SK-N-SH (cell line): ENCODE measurements around the gene TRAPPC6A. TPM values are rescaled to one million over a fixed set of nuclear protein-coding genes. Genes with fewer than 3 reads are reported as not detected.

Experiments
- CTCF ChIA-PET: fragments of 300-600, 350-600 bp; formaldehyde crosslinking; extraction: SDS; loops from one replicate; lab custom pipeline; 2021; lab: Yijun Ruan, JAX
- POLR2A ChIA-PET: fragments of 350-600 bp; sonication (Branson Sonifier 250); formaldehyde crosslinking; extraction: SDS; loops from one replicate; lab custom pipeline; 2020; ENCODE audit warnings: antibody characterized with exemption, inconsistent platforms; lab: Yijun Ruan, JAX
- DNase-seq: peaks from one replicate; pipeline ENCODE4 v3.0.0; 2012
- H2AFZ ChIP-seq: fragments of 200-600 bp; sonication (generic); 2 replicates; pipeline ENCODE4 v1.8.1; 2016; ENCODE audit warnings: antibody characterized with exemption, mild to moderate bottlenecking, low read depth
- H3F3A ChIP-seq: fragments of 200-600 bp; sonication (generic); replicated peaks from 2 replicates; pipeline ENCODE3; 2016; ENCODE audit warnings: antibody characterized with exemption, mild to moderate bottlenecking; ENCODE audit not compliant: insufficient read depth
- H3K27ac ChIP-seq, 2 experiments: fragments of 200-500 bp in 1 of 2; fragments of 200-600 bp in 1 of 2; sonication (Bioruptor generic) in 1 of 2; sonication (generic), shearing (Covaris generic) in 1 of 2; 2 replicates each; pipeline versions ENCODE4 v1.5.1 to v1.6.1; 2014 to 2016; ENCODE audit warnings: low read depth in 2 of 2, inconsistent platforms in 1 of 2, low read length in 1 of 2, mild to moderate bottlenecking in 1 of 2, mixed read lengths in 1 of 2
- H3K27me3 ChIP-seq: fragments of 200-600 bp; sonication (generic), shearing (Covaris generic); 2 replicates; pipeline ENCODE4 v1.6.1; 2016; ENCODE audit warnings: mixed run types; ENCODE audit not compliant: insufficient read depth
- H3K36me3 ChIP-seq, 2 experiments: fragments of 200-500 bp in 1 of 2; fragments of 200-600 bp in 1 of 2; sonication (Bioruptor generic) in 1 of 2; sonication (generic) in 1 of 2; replicated peaks in 1 of 2; 2 replicates each; pipeline versions ENCODE3 to v1.5.1; 2014 to 2016; ENCODE audit warnings: low read length in 1 of 2, mild to moderate bottlenecking in 1 of 2; ENCODE audit not compliant: insufficient read depth in 2 of 2, control insufficient read depth in 1 of 2
- H3K4me1 ChIP-seq, 2 experiments: fragments of 200-500 bp in 1 of 2; fragments of 200-600 bp in 1 of 2; sonication (Bioruptor generic) in 1 of 2; sonication (generic), shearing (Covaris generic) in 1 of 2; 2 replicates each; pipeline versions ENCODE4 v1.5.1 to v1.6.1; 2014 to 2016; ENCODE audit warnings: low read depth in 1 of 2, low read length in 1 of 2, mixed run types in 1 of 2; ENCODE audit not compliant: insufficient read depth in 2 of 2, control insufficient read depth in 1 of 2
- H3K4me2 ChIP-seq: fragments of 200-600 bp; sonication (generic), shearing (Covaris generic); 2 replicates; pipeline ENCODE4 v1.6.1; 2017; ENCODE audit warnings: mixed run types
- H3K4me3 ChIP-seq, 2 experiments: fragments of 200-500 bp in 1 of 2; fragments of 200-600 bp in 1 of 2; sonication (Bioruptor generic) in 1 of 2; sonication (generic), shearing (Covaris generic) in 1 of 2; 2 replicates each; pipeline versions ENCODE4 v1.5.1 to v1.8.1; 2014 to 2016; ENCODE audit warnings: low read depth in 2 of 2, inconsistent platforms in 1 of 2, low read length in 1 of 2, mild to moderate bottlenecking in 1 of 2, mixed read lengths in 1 of 2, moderate library complexity in 1 of 2
- H3K79me2 ChIP-seq: fragments of 200-600 bp; sonication (generic); 2 replicates; pipeline ENCODE4 v1.8.1; 2017; ENCODE audit warnings: mild to moderate bottlenecking; ENCODE audit not compliant: insufficient read depth
- H3K9ac ChIP-seq: fragments of 200-600 bp; sonication (generic); 2 replicates; pipeline ENCODE4 v1.6.1; 2017; ENCODE audit warnings: mixed run types
- H3K9me2 ChIP-seq: fragments of 200-600 bp; sonication (generic); 2 replicates; pipeline ENCODE4 v1.6.1; 2017; ENCODE audit warnings: mixed run types
- H3K9me3 ChIP-seq: fragments of 200-600 bp; sonication (generic); 2 replicates; pipeline ENCODE4 v1.6.1; 2017; ENCODE audit warnings: mixed run types, mild to moderate bottlenecking, moderate library complexity
- H4K20me1 ChIP-seq: fragments of 200-600 bp; sonication (generic); 2 replicates; pipeline ENCODE4 v1.6.1; 2017; ENCODE audit warnings: mild to moderate bottlenecking, mixed run types; ENCODE audit not compliant: insufficient read depth
- ELF1 ChIP-seq: IDR thresholded peaks from 2 replicates; pipeline ENCODE4 v1.4.0; 2012
- FOXM1 ChIP-seq: IDR thresholded peaks from 2 replicates; pipeline ENCODE4 v1.4.0; 2012; ENCODE audit warnings: low read depth, mild to moderate bottlenecking
- GABPA ChIP-seq: IDR thresholded peaks from 2 replicates; pipeline ENCODE4 v1.4.0; 2012; ENCODE audit warnings: low read depth, mild to moderate bottlenecking
- JUND ChIP-seq: IDR thresholded peaks from 2 replicates; pipeline ENCODE4 v1.4.0; 2012
- MEF2A ChIP-seq: IDR thresholded peaks from 2 replicates; pipeline ENCODE4 v1.4.0; 2012; ENCODE audit warnings: low read depth, borderline replicate concordance
- PBX3 ChIP-seq: IDR thresholded peaks from 2 replicates; pipeline ENCODE4; 2012
- POLR2AphosphoS5 ChIP-seq: IDR thresholded peaks from 2 replicates; pipeline ENCODE4 v1.6.1; 2012; ENCODE audit warnings: low read depth, low read length
- RAD21 ChIP-seq: IDR thresholded peaks from 2 replicates; pipeline ENCODE4 v1.6.1; 2012; ENCODE audit warnings: mild to moderate bottlenecking, low read length
- RFX5 ChIP-seq: IDR thresholded peaks from 2 replicates; pipeline ENCODE4 v1.6.1; 2012; ENCODE audit warnings: mild to moderate bottlenecking, improper control_type of control experiment, low read length
- RXRA ChIP-seq: IDR thresholded peaks from 2 replicates; pipeline ENCODE4 v1.4.0; 2012; ENCODE audit warnings: low read depth, mild to moderate bottlenecking, borderline replicate concordance
- TCF12 ChIP-seq: IDR thresholded peaks from 2 replicates; pipeline ENCODE4 v1.4.0; 2012
- USF2 ChIP-seq: fragments of 150-350 bp; IDR thresholded peaks from 2 replicates; pipeline ENCODE4 v1.6.1; 2017; ENCODE audit warnings: antibody characterized with exemption, low read length, low read depth, borderline replicate concordance
- WGBS: methylation state at CpG from one replicate; pipeline ENCODE4 v1.1.6; 2017; ENCODE audit warnings: low lambda C conversion rate; 5-methylcytosine and 5-hydroxymethylcytosine counted together
- polyA plus RNA-seq, 3 experiments: library from polyadenylated mRNA; depleted of rRNA; stranded (reverse); fragments of >200 nt; gene quantifications; 2 replicates each; pipeline ENCODE4 v1.2.3, GENCODE V29; 2012

TRAPPC6A gene
- polyA plus RNA-seq, 1 of the 3 experiments (the other 2 are of a cell fraction): 59.0 TPM

GRCh38 chr19:45140533-45140932, 37.5 kb downstream of the TRAPPC6A start:
- no peak for TF ChIP-seq JUND
- TF ChIP-seq RFX5: no peak
- TF ChIP-seq PBX3: no peak
- TF ChIP-seq POLR2AphosphoS5: no peak
- TF ChIP-seq TCF12: no peak
- no peak for TF ChIP-seq MEF2A
- no peak for TF ChIP-seq RAD21
- no peak for TF ChIP-seq GABPA
- TF ChIP-seq ELF1: no peak
- no peak for TF ChIP-seq RXRA
- TF ChIP-seq, all 33 proteins: peak for 0
- Histone ChIP-seq H3F3A (no peaks in the 10 kb centered on the region), H3K9me2 (no peaks in the 10 kb centered on the region), H2AFZ (no peak overlapping the region), H3K9me3 (no peaks in the 10 kb centered on the region), H3K79me2 (peaks cover 23% of the 10 kb centered on the region; the same call in 1 of the 2 replicates), H4K20me1 (0 out of 2 replicates have a peak, but pooled peaks cover 9% of the 10 kb centered on the region), H3K4me2 (no peak overlapping the region), H3K27me3 (no peaks in the 10 kb centered on the region), H3K4me1 (peaks cover 0 to 23% of the 10 kb centered on the region in 2 experiments; a peak in 1 of 4 replicates), H3K36me3 (peaks cover 0 to 35% of the 10 kb centered on the region in 2 experiments), H3K4me3 (no peak overlapping the region), H3K27ac (no peak overlapping the region), H3K9ac (no peak overlapping the region)
- POLR2A ChIA-PET: no interaction called here
- DNase-seq: no peak
- CTCF ChIA-PET: interaction anchor here (1.8 kb wide), 1 partner anchor 12 kb away, joined by 7 read pairs; no protein-coding TSS in a partner anchor
- WGBS: 100% methylated on average over 5 of the region's 11 CpGs

GRCh38 chr19:45140144-45140503, 37.9 kb downstream of the TRAPPC6A start:
- Histone ChIP-seq H3K9me3 (no peaks in the 10 kb centered on the region), H3K27ac (no peak overlapping the region), H3F3A (no peaks in the 10 kb centered on the region), H3K9me2 (no peaks in the 10 kb centered on the region), H3K79me2 (peaks cover 27% of the 10 kb centered on the region; the same call in 1 of the 2 replicates), H3K36me3 (peaks cover 0 to 32% of the 10 kb centered on the region in 2 experiments), H2AFZ (no peak overlapping the region), H3K9ac (no peak overlapping the region), H3K4me1 (peaks cover 0 to 23% of the 10 kb centered on the region in 2 experiments; a peak in 1 of 4 replicates), H3K4me2 (no peak overlapping the region), H3K27me3 (no peaks in the 10 kb centered on the region), H4K20me1 (0 out of 2 replicates have a peak, but pooled peaks cover 9% of the 10 kb centered on the region), H3K4me3 (no peak overlapping the region)
- DNase-seq: no peak
- 80% methylated on average over 1 of the region's 8 CpGs for WGBS
- CTCF ChIA-PET: interaction anchor here (1.8 kb wide), 1 partner anchor 12 kb away, joined by 7 read pairs; no protein-coding TSS in a partner anchor
- TF ChIP-seq USF2 (no peak), FOXM1 (no peak)
- POLR2A ChIA-PET: no interaction called here
